HUES6 (cell line): ENCODE results near the gene NEU4.
A peak's percentile ranks its signal among the peaks of the same experiment; 100 is the strongest.

Experiments used
- H3K27ac ChIP-seq: 2 replicates; pipeline ENCODE4 v1.7.0; 2013; ENCODE audit warnings: low read depth, mild to moderate bottlenecking, low read length, inconsistent platforms
- H3K27me3 ChIP-seq: 2 replicates; pipeline ENCODE4 v1.6.1; 2013; ENCODE audit warnings: low read length; ENCODE audit not compliant: control insufficient read depth, insufficient read depth
- H3K36me3 ChIP-seq: 2 replicates; pipeline ENCODE4 v1.6.1; 2013; ENCODE audit warnings: low read length; ENCODE audit not compliant: control insufficient read depth, insufficient read depth
- H3K4me1 ChIP-seq: 2 replicates; pipeline ENCODE4 v1.6.1; 2013; ENCODE audit warnings: low read length; ENCODE audit not compliant: control insufficient read depth, insufficient read depth
- H3K4me3 ChIP-seq: 2 replicates; pipeline ENCODE4 v1.5.1; 2013; ENCODE audit warnings: low read depth, low read length
- H3K9ac ChIP-seq: one replicate; pipeline ENCODE4 v1.6.1; 2013; ENCODE audit warnings: mild to moderate bottlenecking, low read length
- H3K9me3 ChIP-seq: 2 replicates; pipeline ENCODE4 v1.6.1; 2013; ENCODE audit warnings: low read depth, low read length; ENCODE audit not compliant: control insufficient read depth, insufficient read depth

The NEU4 gene

DNA sequence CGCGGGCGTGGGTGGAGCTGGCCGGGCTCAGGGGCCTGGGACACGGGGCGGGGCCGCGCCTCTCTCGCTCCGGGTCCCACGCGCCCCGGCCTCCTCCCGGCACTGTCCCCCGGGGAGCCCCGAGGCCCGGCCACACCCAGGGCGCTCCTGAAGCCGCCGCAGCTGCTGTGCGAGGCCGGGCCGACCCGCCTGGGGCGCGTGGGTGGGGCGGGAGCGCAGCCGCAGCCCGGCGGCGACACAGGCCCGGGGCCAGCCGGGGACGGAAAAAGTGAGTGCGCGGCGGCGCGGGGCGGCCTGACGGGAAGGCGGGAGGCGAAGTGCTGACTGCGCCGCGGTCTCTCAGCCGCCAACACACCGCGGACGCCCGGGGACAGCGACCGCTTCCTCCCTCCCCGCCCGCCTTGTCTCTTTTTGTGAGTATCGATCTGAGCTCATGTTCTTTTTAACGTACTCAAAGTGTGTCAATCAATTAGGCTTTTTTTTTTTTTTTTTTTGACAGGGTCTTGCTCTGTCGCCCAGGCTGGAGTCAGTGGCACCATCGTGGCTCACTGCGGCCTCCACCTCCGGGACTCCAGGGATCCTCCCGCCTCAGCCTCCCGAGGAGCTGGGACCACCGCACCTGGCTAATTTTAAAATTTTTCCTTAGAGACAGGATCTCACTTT, 35.2 kb downstream of the NEU4 start:
- Histone ChIP-seq H3K9ac (peak overlapping the region; percentile 39), H3K36me3 (no peaks in the 10 kb centered on the region), H3K27me3 (peaks cover 29% of the 10 kb centered on the region), H3K4me3 (peak overlapping the region; percentile 59), H3K27ac (no peak overlapping the region), H3K4me1 (0 out of 2 replicates have a peak, but pooled peaks cover 5% of the 10 kb centered on the region), H3K9me3 (no peaks in the 10 kb centered on the region)

DNA sequence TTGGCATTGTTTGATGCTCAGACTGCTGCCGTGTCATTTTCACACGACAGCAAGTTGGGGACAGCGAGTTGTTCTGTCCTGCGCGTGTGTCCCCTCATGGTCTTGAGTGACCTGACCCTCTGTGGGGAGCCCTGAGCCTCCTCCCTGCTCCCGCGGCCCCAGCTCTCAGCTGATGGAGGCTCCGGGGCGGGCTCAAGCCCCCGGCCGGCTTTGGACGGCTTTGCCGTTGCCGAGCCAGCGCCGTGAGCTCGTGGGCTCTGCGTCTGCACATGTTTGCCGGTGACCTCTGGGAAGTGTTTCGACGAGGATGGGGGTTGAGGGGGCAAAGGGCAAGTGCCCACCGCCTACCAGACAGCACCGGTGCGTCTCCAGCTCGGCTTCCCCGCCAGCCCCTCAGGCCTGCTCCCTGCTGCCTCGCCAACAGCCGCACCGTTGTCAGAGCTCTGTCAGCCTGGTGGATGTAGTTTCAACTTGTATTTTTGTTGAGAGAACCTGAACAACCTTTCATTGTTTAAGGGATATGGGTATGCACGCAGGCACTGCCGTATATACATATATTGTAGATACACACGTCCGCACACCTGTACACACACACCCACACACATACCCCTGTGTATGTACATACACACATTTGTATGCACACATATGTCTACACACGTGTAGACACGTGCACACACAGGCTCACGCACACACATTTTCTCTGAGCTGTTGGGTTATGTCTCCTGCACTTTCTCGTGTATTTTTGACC, 36.0 kb downstream of the NEU4 start:
- no peak overlapping the region for H3K9ac ChIP-seq
- no peak overlapping the region for H3K4me3 ChIP-seq

GRCh38 chr2:241846406-241846805, 37.4 kb downstream of the NEU4 start:
- H3K27me3 ChIP-seq, result peaks cover 29% of the 10 kb centered on the region
- no peak overlapping the region for H3K9ac ChIP-seq
- H3K4me1 ChIP-seq, result peaks cover 5% of the 10 kb centered on the region; the same call in 1 of the 2 replicates
- H3K36me3 ChIP-seq, result no peaks in the 10 kb centered on the region
- no peak overlapping the region for H3K27ac ChIP-seq
- H3K4me3 ChIP-seq, result no peak overlapping the region
- H3K9me3 ChIP-seq, result no peaks in the 10 kb centered on the region

More for the DNA sequence above, 36.0 kb downstream of the NEU4 start:
- H3K27ac ChIP-seq, result no peak overlapping the region
- H3K36me3 ChIP-seq, result no peaks in the 10 kb centered on the region
- H3K27me3 ChIP-seq, result peaks cover 29% of the 10 kb centered on the region
- 0 out of 2 replicates have a peak, but pooled peaks cover 5% of the 10 kb centered on the region for H3K4me1 ChIP-seq
- no peaks in the 10 kb centered on the region for H3K9me3 ChIP-seq

GRCh38 chr2:241848761-241849615, 40.0 kb downstream of the NEU4 start:
- Histone ChIP-seq H3K27me3 (peaks cover 21% of the 10 kb centered on the region), H3K4me3 (no peak overlapping the region), H3K9ac (no peak overlapping the region), H3K36me3 (no peaks in the 10 kb centered on the region), H3K9me3 (no peaks in the 10 kb centered on the region), H3K27ac (no peak overlapping the region), H3K4me1 (no peaks in the 10 kb centered on the region; the same call in 1 of the 2 replicates)

- no peak overlapping the region for H3K4me3 ChIP-seq
- no peaks in the 10 kb centered on the region; the same call in 1 of the 2 replicates for H3K4me1 ChIP-seq
- no peaks in the 10 kb centered on the region for H3K36me3 ChIP-seq
- H3K9me3 ChIP-seq, result no peaks in the 10 kb centered on the region
- peaks cover 13% of the 10 kb centered on the region for H3K27me3 ChIP-seq
- H3K27ac ChIP-seq, result no peak overlapping the region
- H3K9ac ChIP-seq, result no peak overlapping the region
Measured at GRCh38 chr2:241849616-241850543, 40.9 kb downstream of the NEU4 start.

- peaks cover 5% of the 10 kb centered on the region; the same call in 1 of the 2 replicates for H3K27me3 ChIP-seq
- no peaks in the 10 kb centered on the region; the same call in 1 of the 2 replicates for H3K4me1 ChIP-seq
- no peak overlapping the region for H3K9ac ChIP-seq
- no peak overlapping the region for H3K27ac ChIP-seq
- H3K4me3 ChIP-seq, result no peak overlapping the region
- no peaks in the 10 kb centered on the region for H3K9me3 ChIP-seq
- H3K36me3 ChIP-seq, result no peaks in the 10 kb centered on the region
Measured at GRCh38 chr2:241850544-241851324, 41.7 kb downstream of the NEU4 start.

DNA sequence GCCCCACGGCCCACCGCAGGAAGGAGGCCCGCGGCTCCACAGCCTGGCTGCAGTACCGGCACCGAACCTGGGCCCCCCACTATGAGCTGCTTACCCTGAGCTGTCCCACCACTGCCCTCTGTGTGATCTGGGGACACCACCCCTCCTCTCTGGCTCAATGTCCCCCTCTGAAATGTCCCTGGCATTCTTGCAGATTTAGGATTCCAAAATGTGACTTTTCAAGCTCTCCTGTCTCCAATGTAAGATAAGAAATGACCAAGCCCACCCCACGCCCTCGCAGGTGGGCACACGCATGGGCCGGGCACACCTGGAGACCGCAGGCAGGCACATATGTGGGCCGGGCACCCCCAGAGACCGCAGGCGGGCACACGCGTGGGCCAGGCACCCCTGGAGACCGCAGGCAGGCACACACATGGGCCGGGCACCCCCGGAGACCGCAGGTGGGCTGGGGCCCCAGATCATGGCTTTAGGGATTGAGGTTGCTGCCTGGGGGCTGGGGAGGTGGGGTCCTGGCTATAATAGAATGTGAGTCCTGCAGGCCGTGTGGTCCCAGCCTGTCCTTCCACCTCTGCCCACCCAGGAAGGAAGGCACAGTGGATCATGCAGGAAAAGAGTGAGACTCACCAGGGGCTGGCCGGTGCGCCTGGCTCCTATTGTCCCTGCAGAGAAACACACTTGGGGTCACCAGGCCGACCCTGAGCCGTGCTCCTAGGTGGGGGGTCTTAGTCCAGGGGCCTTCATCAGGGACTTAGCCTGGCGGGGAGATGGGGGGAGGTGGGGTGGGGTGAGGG, 42.5 kb downstream of the NEU4 start:
- H3K4me3 ChIP-seq, result no peak overlapping the region
- no peak overlapping the region for H3K9ac ChIP-seq
- no peaks in the 10 kb centered on the region for H3K36me3 ChIP-seq
- no peaks in the 10 kb centered on the region for H3K27me3 ChIP-seq
- no peaks in the 10 kb centered on the region; the same call in 1 of the 2 replicates for H3K4me1 ChIP-seq
- no peaks in the 10 kb centered on the region for H3K9me3 ChIP-seq
- H3K27ac ChIP-seq, result no peak overlapping the region

GRCh38 chr2:241852116-241852980, 43.4 kb downstream of the NEU4 start:
- H3K36me3 ChIP-seq, result no peaks in the 10 kb centered on the region
- no peak overlapping the region for H3K4me3 ChIP-seq
- H3K27me3 ChIP-seq, result no peaks in the 10 kb centered on the region
- no peaks in the 10 kb centered on the region; the same call in 1 of the 2 replicates for H3K4me1 ChIP-seq
- no peak overlapping the region for H3K27ac ChIP-seq
- H3K9ac ChIP-seq, result no peak overlapping the region
- no peaks in the 10 kb centered on the region for H3K9me3 ChIP-seq
